HEK293T (cell line): ENCODE results near the gene RNASE13.

ENCODE experiments used
- CTCF ChIA-PET: fragments of 350-600 bp; formaldehyde crosslinking; extraction: SDS; loops from one replicate; lab custom pipeline; 2021; ENCODE audit warnings: antibody characterized with exemption, inconsistent platforms; lab: Yijun Ruan, JAX
- POLR2A ChIA-PET: fragments of 350-600 bp; formaldehyde crosslinking; extraction: SDS; loops from one replicate; lab custom pipeline; 2020; ENCODE audit warnings: antibody characterized with exemption, inconsistent platforms; lab: Yijun Ruan, JAX
- DNase-seq: peaks from one replicate; pipeline ENCODE4 v3.0.0; 2012; ENCODE audit warnings: mixed read lengths; ENCODE audit errors: extremely low spot score
- ARNT ChIP-seq: fragments of 450-650 bp; IDR thresholded peaks from 2 replicates; pipeline ENCODE4 v1.6.1; 2017; ENCODE audit warnings: mild to moderate bottlenecking
- BHLHE40 ChIP-seq: fragments of 450-650 bp; IDR thresholded peaks from 2 replicates; pipeline ENCODE4 v1.6.1; 2016; ENCODE audit warnings: mild to moderate bottlenecking, moderate library complexity, borderline replicate concordance
- CTBP1 ChIP-seq: fragments of 450-650 bp; IDR thresholded peaks from 2 replicates; pipeline ENCODE4 v1.6.1; 2016; ENCODE audit warnings: borderline replicate concordance
- ELF4 ChIP-seq: fragments of 450-650 bp; IDR thresholded peaks from 2 replicates; pipeline ENCODE4 v1.6.1; 2017; ENCODE audit warnings: antibody characterized with exemption
- FOXA1 ChIP-seq: fragments of 450-650 bp; IDR thresholded peaks from 2 replicates; pipeline ENCODE4 v1.6.1; 2016; ENCODE audit warnings: mild to moderate bottlenecking
- FOXK2 ChIP-seq: fragments of 450-650 bp; IDR thresholded peaks from 2 replicates; pipeline ENCODE4 v1.6.1; 2016; ENCODE audit warnings: mild to moderate bottlenecking
- FOXM1 ChIP-seq: fragments of 450-650 bp; IDR thresholded peaks from 2 replicates; pipeline ENCODE4 v1.6.1; 2017; ENCODE audit warnings: mild to moderate bottlenecking, borderline replicate concordance
- HDGF ChIP-seq: fragments of 450-650 bp; IDR thresholded peaks from 2 replicates; pipeline ENCODE4 v1.6.1; 2017; ENCODE audit warnings: antibody characterized with exemption, borderline replicate concordance
- L3MBTL2 ChIP-seq: fragments of 450-650 bp; conservative IDR thresholded peaks from 2 replicates; pipeline ENCODE4 v1.6.1; 2016; ENCODE audit warnings: mild to moderate bottlenecking
- LEF1 ChIP-seq: fragments of 450-650 bp; IDR thresholded peaks from 2 replicates; pipeline ENCODE4 v1.6.1; 2017; ENCODE audit warnings: mild to moderate bottlenecking, borderline replicate concordance
- NFRKB ChIP-seq: fragments of 450-650 bp; IDR thresholded peaks from 2 replicates; pipeline ENCODE4 v1.6.1; 2016; ENCODE audit warnings: mild to moderate bottlenecking, moderate library complexity
- PKNOX1 ChIP-seq: fragments of 450-650 bp; IDR thresholded peaks from 2 replicates; pipeline ENCODE4 v1.6.1; 2016
- SP1 ChIP-seq: fragments of 450-650 bp; IDR thresholded peaks from 2 replicates; pipeline ENCODE4 v1.6.1; 2017
- SUZ12 ChIP-seq: fragments of 450-650 bp; IDR thresholded peaks from 2 replicates; pipeline ENCODE4 v1.6.1; 2016; ENCODE audit warnings: mild to moderate bottlenecking
- TARDBP ChIP-seq: fragments of 450-650 bp; IDR thresholded peaks from 2 replicates; pipeline ENCODE4 v1.6.1; 2016
- ZNF384 ChIP-seq: fragments of 450-650 bp; IDR thresholded peaks from 2 replicates; pipeline ENCODE4 v1.6.1; 2016

The RNASE13 gene

GRCh38 chr14:21071225-21072030, 36.8 kb upstream of the RNASE13 start:
- POLR2A ChIA-PET, result interaction anchor here (0.6 to 3.7 kb wide), 17 partner anchors 9 to 313 kb away, joined by 3 to 72 read pairs (median 4); partner anchors contain the start of genes NDRG2, SUPT16H, TMEM253 and ZNF219
- CTCF ChIA-PET, result interaction anchor here (0.5 to 3.0 kb wide), 13 partner anchors 9 to 395 kb away, joined by 3 to 42 read pairs (median 5); no protein-coding TSS in a partner anchor
- DNase-seq, result peak; percentile 79
- TF ChIP-seq FOXM1 (no peak), L3MBTL2 (no peak), ELF4 (no peak), SP1 (no peak), FOXK2 (no peak), ARNT (no peak), NFRKB (no peak), TARDBP (no peak)

- ChIA-PET CTCF (interaction anchor here (0.8 to 3.0 kb wide), 12 partner anchors 9 to 100 kb away, joined by 3 to 42 read pairs (median 6); no protein-coding TSS in a partner anchor), POLR2A (interaction anchor here (0.6 to 3.7 kb wide), 17 partner anchors 9 to 313 kb away, joined by 3 to 72 read pairs (median 4); partner anchors contain the start of genes NDRG2, SUPT16H, TMEM253 and ZNF219)
- TF ChIP-seq FOXK2 (no peak), NFRKB (no peak), HDGF (no peak), ARNT (no peak), L3MBTL2 (no peak), SUZ12 (no peak), ELF4 (no peak), TARDBP (no peak), LEF1 (no peak), FOXM1 (no peak), SP1 (no peak), CTBP1 (no peak), FOXA1 (no peak), ZNF384 (no peak), PKNOX1 (no peak), BHLHE40 (no peak)
- DNase-seq, result no peak
These were observed 36.1 kb upstream of the RNASE13 start for GRCh38 chr14:21070610-21071224.

GRCh38 chr14:21070083-21070609, 35.5 kb upstream of the RNASE13 start, which contains the start of gene ARHGEF40:
ARHGEF40 (plus strand) TSS chr14:21070304; CDS start chr14:21070397, 93 bp downstream.
- peak; percentile 65 for DNase-seq
- POLR2A ChIA-PET, result interaction anchor here (0.8 to 3.7 kb wide), 11 partner anchors 8 to 55 kb away, joined by 3 to 72 read pairs (median 9); partner anchors contain the start of genes NDRG2, TMEM253 and ZNF219
- no peak for TF ChIP-seq TARDBP
- TF ChIP-seq FOXA1, result no peak
- TF ChIP-seq HDGF, result no peak
- TF ChIP-seq SUZ12, result no peak
- TF ChIP-seq ZNF384, result no peak
- TF ChIP-seq PKNOX1, result no peak
- TF ChIP-seq FOXM1, result no peak
- no peak for TF ChIP-seq CTBP1
- TF ChIP-seq ARNT, result no peak
- CTCF ChIA-PET, result interaction anchor here (0.8 to 3.0 kb wide), 10 partner anchors 8 to 65 kb away, joined by 3 to 42 read pairs (median 8); no protein-coding TSS in a partner anchor

- POLR2A ChIA-PET, result interaction anchor here (1.4 to 3.7 kb wide), 9 partner anchors 16 to 55 kb away, joined by 3 to 72 read pairs (median 27); partner anchors contain the start of genes TMEM253 and ZNF219
- TF ChIP-seq L3MBTL2 (peak; percentile 29; the same call in 1 of the 2 replicates), ARNT (no peak)
- CTCF ChIA-PET, result interaction anchor here (1.2 to 4.4 kb wide), 7 partner anchors 18 to 65 kb away, joined by 4 to 73 read pairs (median 11); partner anchors contain the start of gene TMEM253
- no peak for DNase-seq
These were observed 34.9 kb upstream of the RNASE13 start for GRCh38 chr14:21069388-21070082.

- ChIA-PET CTCF (interaction anchor here (0.6 to 4.4 kb wide), 15 partner anchors 18 to 368 kb away, joined by 3 to 73 read pairs (median 6); partner anchors contain the start of gene TMEM253), POLR2A (interaction anchor here (0.5 to 1.8 kb wide), 7 partner anchors 11 to 386 kb away, joined by 3 to 45 read pairs (median 4); no protein-coding TSS in a partner anchor)
- TF ChIP-seq FOXK2 (no peak), NFRKB (no peak), L3MBTL2 (no peak), BHLHE40 (no peak), FOXM1 (no peak), HDGF (no peak), PKNOX1 (no peak), LEF1 (no peak), ZNF384 (no peak), ARNT (no peak), SUZ12 (no peak), SP1 (no peak), CTBP1 (no peak)
- peak; percentile 65 for DNase-seq
These were observed 34.1 kb upstream of the RNASE13 start for GRCh38 chr14:21068521-21069387.
